ENCODE measurements around the gene ADGRB2. TPM values are rescaled to one million over a fixed set of nuclear protein-coding genes. Genes with fewer than 3 reads are reported as not detected.

ADGRB2 gene
- total and polyA plus RNA-seq, 5 experiments from 2014 or later, result 0.05 to 0.18 (median 0.10) TPM; not detected in 2

DNA sequence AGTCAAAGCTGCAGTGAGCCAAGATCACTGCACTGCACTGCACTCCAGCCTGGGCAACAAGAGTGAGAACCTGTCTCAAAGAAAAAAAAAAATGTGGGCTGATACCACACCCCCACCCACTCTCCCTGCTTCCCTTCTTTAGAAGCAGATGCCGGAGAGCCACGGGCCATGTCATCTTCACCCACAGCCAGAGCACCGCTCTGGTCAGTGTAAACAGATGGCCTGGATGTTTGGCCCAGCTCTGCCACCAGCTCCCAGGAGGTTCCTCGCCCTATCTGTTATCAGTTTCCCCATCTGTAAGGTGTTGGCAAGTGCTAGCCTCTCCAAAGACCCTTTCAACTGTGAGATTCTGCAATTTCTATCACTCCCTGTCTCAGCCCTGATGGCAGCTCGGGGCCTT is 11.9 kb upstream of the ADGRB2 start:
- Mint-ChIP-seq H3K36me3 (no peaks in the 10 kb centered on the region), H3K27me3 (peaks cover 16 to 43% (median 35%) of the 10 kb centered on the region in 5 donors), H3K4me1 (peaks cover 20 to 24% (median 21%) of the 10 kb centered on the region in 4 donors), H3K27ac (peak overlapping the region in 1 of 10 donors; percentile 10), H3K9me3 (no peaks in the 10 kb centered on the region), H3K4me3 (peak overlapping the region in 1 of 10 donors; percentile 11)
- DNase-seq (no peak), ATAC-seq (no peak)
- POLR2A ChIA-PET, result no interaction called here

DNA sequence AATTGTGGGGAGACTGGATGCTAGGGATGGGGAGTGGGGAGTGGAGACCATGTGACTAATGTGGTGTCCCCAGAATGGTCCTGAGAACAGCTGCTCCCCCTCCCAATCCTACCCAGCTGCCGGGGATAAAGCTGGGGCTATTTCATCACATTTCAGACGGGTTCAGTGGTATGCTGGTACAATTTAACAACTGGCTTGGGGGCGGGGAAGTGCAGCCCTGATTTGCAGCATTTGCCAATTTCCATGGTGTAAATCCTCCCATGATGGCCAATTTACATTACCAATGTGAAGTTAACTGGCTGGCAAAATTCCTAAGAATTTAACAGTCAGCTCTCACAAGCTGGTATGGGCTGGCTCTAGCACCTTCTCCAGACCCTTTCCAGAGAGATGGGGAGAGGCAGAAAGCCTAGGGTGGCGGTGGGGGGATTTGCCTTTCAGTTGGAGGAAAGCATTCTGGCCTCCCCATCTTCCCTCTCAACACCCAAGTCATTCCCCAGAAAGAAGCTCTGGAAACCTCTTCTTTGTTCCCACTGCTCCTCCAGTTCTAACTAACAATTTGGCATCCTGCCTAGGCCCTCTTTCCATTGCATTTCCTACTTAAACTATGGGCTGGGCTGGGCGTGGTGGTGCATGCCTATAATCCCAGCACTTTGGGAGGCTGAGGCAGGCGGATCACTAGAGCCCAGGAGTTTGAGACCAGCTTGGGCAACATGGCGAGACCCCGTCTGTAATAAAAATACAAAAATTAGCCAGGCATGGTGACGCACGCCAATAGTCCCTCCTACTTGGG is 11.3 kb upstream of the ADGRB2 start:
- no peak for ATAC-seq
- Mint-ChIP-seq H3K4me1 (peaks cover 23 to 30% (median 26%) of the 10 kb centered on the region in 4 donors), H3K36me3 (no peaks in the 10 kb centered on the region), H3K9me3 (no peaks in the 10 kb centered on the region), H3K4me3 (no peak overlapping the region), H3K27me3 (peaks cover 16 to 43% (median 35%) of the 10 kb centered on the region in 5 donors), H3K27ac (no peak overlapping the region)
- POLR2A ChIA-PET, result no interaction called here
- DNase-seq, result no peak

DNA sequence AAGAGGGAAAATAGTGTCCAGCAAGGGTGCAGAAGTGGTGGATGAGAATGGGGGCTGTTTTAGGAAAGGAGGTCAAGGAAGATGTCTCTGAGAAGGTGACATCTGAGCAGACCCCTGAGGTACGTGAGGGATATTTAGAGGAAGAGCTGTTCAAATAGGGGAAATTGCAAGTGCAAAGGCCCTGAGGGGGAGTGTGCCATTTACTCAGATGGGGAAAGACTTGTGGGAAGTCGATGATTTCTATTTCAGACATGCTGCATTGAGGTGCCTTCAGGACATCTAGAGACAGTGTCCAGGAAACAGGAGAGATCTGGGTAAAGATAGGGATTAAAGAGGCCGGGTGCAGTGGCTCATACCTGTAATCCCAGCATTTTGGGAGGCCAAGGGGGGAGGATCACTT is 10.4 kb upstream of the ADGRB2 start:
- ATAC-seq, result no peak
- POLR2A ChIA-PET, result no interaction called here
- H3K9me3 Mint-ChIP-seq, result no peaks in the 10 kb centered on the region
- H3K27me3 Mint-ChIP-seq, result peaks cover 15 to 43% (median 35%) of the 10 kb centered on the region in 5 donors
- no peak for DNase-seq
- no peak overlapping the region for H3K27ac Mint-ChIP-seq
- no peaks in the 10 kb centered on the region for H3K36me3 Mint-ChIP-seq
- H3K4me3 Mint-ChIP-seq, result no peak overlapping the region
- peaks cover 24 to 40% (median 33%) of the 10 kb centered on the region in 4 donors for H3K4me1 Mint-ChIP-seq

DNA sequence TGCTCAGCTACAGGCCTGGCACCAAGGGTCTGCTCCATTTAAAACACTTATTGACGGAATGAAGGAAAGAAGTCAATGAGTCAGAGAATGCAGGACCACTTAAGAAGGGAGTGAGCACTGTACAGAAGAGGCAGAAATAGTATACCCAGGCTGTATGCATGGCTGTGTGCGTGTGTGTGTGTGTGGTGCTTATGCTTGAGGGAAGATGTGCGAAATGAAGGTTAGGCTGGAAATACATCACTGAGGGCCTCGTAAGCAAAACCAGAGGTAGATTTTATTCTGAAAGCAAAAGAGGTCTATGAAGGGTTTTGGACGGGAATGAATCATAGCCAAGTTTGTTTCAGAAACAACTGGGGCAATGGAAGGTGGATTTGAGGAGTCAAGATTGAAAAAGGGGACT is 9.7 kb upstream of the ADGRB2 start:
- Mint-ChIP-seq H3K4me1 (peaks cover 25 to 46% (median 39%) of the 10 kb centered on the region in 4 donors), H3K27ac (no peak overlapping the region), H3K27me3 (peaks cover 15 to 43% (median 35%) of the 10 kb centered on the region in 5 donors), H3K4me3 (peak overlapping the region in 3 of 10 donors; percentile 7 to 26 (median 11)), H3K9me3 (no peaks in the 10 kb centered on the region), H3K36me3 (no peaks in the 10 kb centered on the region)
- DNase-seq (no peak), ATAC-seq (no peak)
- POLR2A ChIA-PET, result no interaction called here

DNA sequence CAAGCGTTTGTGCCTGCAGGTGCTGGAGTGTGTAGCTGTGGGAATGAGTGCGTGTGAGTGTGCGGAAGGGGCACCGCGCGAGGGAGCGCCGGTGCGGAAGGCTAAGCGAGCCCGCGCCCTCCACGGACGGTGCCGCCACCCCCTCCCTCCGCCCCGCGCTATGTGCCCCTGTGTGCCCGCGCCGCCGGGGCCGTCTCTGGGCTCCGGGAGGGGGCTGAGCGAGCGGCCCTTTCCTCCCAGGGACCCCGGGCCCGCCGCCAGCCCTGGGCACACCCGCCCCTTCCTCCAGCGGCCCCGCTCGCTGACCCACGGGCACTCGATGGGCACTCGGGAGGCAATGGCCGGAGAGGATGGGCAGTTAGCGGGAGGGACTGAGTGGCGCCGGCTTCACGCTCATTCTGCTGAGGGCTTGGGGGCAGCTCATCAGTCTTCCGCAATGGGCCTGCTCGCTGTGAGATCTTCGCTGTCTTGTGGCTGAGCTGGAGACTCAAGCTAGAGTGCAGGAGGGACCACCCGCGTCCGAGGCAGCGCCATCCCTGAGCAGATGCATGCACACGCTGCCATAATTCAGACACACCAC is 8.6 kb upstream of the ADGRB2 start:
- H3K27ac Mint-ChIP-seq, result peak overlapping the region in 9 of 10 donors; percentile 7 to 96 (median 89)
- H3K4me3 Mint-ChIP-seq, result peak overlapping the region; percentile 83 to 96 (median 92)
- ATAC-seq (peak; percentile 44 to 67), DNase-seq (peak in 1 of 10 donors; percentile 17)
- no peaks in the 10 kb centered on the region for H3K36me3 Mint-ChIP-seq
- POLR2A ChIA-PET, result no interaction called here
- H3K27me3 Mint-ChIP-seq, result peaks cover 15 to 41% (median 33%) of the 10 kb centered on the region in 5 donors
- H3K9me3 Mint-ChIP-seq, result no peaks in the 10 kb centered on the region
- peaks cover 25 to 48% (median 42%) of the 10 kb centered on the region in 4 donors for H3K4me1 Mint-ChIP-seq

DNA sequence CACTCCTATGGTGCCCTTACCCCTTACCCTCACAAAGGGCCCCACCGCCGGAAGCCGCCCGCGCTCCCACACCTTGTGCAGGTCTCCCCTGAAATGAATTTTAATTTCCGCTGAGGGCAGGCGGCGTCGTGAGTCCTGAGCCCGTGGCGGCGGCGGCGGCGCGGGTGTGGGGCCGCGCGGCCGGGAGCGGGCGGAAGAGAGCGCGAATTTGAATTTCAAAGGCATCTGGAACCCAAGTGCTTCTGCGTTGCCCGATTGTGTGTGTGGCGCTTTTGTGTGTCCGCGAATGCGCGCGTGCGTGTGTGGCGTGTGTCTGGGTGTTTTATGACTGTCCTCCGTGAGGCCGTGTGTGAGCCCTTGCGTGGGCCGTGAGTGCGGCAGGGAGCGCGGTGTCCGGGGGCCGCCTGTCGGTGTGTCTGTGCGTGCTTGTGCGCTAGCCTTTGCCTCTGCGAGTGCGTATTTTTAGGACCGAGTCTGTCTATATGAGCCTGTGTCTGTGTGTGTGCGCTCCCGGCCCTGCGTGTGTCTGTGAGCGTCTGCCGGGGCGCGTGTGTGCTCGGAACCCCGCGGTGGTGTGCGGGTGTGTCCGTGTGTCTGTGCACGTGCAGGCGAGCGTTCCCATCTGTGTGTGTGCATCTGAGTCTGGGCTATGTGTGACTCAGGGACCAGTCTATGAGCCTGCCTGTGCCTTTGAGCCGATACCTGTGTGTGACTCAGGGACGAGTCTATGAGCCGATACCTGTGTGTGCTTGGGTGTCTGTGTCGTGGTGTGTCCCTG is 7.9 kb upstream of the ADGRB2 start:
- Mint-ChIP-seq H3K9me3 (no peaks in the 10 kb centered on the region), H3K27me3 (peaks cover 15 to 36% (median 26%) of the 10 kb centered on the region in 5 donors), H3K4me3 (peak overlapping the region; percentile 83 to 96 (median 92)), H3K36me3 (no peaks in the 10 kb centered on the region), H3K4me1 (peaks cover 25 to 48% (median 42%) of the 10 kb centered on the region in 4 donors), H3K27ac (peak overlapping the region; percentile 34 to 96 (median 86))
- peak; percentile 72 to 76 for ATAC-seq
- POLR2A ChIA-PET, result no interaction called here
- DNase-seq, result peak in 8 of 10 donors; percentile 16 to 52 (median 34)

DNA sequence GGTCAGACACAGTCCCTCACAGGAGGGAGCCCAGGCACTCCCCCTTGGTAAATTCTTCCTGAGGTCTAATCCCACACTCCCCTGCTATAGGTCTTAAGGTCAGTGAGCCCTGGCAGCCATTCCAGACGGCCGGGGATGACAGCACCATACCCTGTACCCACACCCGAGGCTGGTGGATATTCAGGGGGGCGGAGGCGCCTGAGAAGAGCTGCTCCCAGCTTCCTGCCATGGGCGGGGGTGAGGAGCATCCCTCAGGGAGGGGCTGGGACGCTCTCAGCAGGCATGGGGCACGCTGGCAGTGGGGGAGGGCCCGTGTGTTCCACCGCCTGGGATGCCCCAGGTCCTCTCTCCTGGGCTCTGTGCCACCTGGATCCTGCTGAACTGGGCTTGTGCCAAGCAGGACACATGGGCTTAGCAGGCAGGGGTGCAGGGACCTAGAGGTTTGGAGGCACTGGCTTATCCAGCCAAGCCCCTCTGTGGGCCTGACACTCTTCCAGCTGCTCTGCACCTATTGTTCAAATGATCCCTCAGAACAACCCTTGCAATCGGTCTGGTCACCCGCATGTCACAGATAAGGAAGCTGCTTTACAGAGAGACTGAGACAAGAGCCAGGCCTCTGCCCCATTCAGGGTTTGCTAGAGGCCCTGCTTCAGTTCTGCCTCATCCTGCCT is 5.7 kb upstream of the ADGRB2 start:
- Mint-ChIP-seq H3K36me3 (no peaks in the 10 kb centered on the region), H3K4me3 (peak overlapping the region in 4 of 10 donors; percentile 27 to 69 (median 44)), H3K27me3 (peaks cover 12 to 25% (median 15%) of the 10 kb centered on the region in 5 donors)

DNA sequence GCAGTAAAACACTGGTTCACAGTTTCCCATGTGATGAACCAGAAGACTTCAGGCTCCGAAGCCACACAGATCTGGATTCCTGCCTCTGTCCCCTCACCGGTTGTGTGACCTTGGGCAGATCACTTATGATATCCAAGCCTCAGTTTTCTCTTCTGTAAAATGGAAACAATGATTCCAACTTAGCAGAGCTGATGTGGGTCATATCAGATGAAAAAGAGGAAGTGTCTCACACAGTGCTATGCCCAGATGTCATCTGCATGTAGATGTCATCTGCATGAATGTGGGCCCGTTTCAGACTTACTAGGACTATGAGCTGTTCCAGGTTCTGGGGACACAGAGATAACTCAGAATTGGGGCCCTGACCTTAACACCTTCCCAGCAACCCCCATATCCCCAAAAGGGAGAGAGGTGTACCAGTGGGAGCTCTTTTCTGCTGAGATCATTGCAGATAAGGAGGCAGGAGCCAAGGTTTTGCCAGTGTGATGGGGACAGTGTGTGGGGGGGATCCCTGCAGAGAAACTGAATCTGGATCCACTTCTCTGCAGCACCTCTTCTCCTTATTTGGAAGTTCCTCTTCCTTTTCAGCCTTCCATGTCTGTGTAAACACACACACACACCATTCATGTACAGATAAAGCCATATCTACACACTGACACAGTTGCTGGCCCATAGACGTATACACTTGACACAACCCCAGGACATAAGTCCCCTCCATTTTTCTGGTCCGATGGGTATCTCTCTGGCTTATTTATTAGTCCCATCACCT is 5.0 kb upstream of the ADGRB2 start:
- ATAC-seq, result no peak
- H3K36me3 Mint-ChIP-seq, result no peaks in the 10 kb centered on the region
- peaks cover 5 to 18% (median 8%) of the 10 kb centered on the region in 5 donors for H3K27me3 Mint-ChIP-seq
- POLR2A ChIA-PET, result no interaction called here
- H3K4me3 Mint-ChIP-seq, result no peak overlapping the region
- H3K27ac Mint-ChIP-seq, result peak overlapping the region in 4 of 10 donors; percentile 34 to 57 (median 43)
- no peaks in the 10 kb centered on the region for H3K9me3 Mint-ChIP-seq
- no peak for DNase-seq
- H3K4me1 Mint-ChIP-seq, result peaks cover 26 to 57% (median 50%) of the 10 kb centered on the region in 4 donors

More for the DNA sequence above, 5.7 kb upstream of the ADGRB2 start:
- no peak for ATAC-seq
- Mint-ChIP-seq H3K9me3 (no peaks in the 10 kb centered on the region), H3K27ac (peak overlapping the region in 2 of 10 donors; percentile 37 to 72), H3K4me1 (peaks cover 29 to 53% (median 46%) of the 10 kb centered on the region in 4 donors)
- DNase-seq, result no peak
- POLR2A ChIA-PET, result no interaction called here

DNA sequence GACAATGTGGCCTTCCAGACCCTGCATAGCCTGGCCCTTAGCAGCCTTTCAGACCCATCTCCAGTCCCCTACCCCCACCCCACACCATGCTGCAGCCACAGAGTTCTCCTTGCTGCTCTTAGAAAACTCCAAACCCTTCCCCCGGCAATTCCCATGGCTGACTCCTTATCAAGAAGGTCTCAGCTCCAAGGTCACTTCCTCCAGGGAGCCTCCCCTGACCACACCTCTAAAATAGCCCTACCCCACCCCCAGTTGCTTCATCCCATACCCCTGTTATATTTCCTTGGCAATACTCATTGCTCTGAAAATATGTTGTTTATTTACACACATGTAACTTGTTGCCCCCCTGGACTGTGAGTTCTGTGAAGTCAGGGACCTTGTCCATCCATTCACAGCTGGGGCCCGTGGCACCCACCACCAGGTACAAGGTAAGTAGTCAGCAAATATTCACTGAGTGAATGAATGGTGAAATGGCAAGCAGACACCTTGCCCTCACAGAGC is 4.3 kb upstream of the ADGRB2 start:
- Mint-ChIP-seq H3K27me3 (peaks cover 0 to 12% (median 2%) of the 10 kb centered on the region in 5 donors), H3K9me3 (no peaks in the 10 kb centered on the region), H3K27ac (peak overlapping the region in 1 of 10 donors; percentile 46), H3K36me3 (no peaks in the 10 kb centered on the region), H3K4me3 (no peak overlapping the region), H3K4me1 (peaks cover 26 to 57% (median 51%) of the 10 kb centered on the region in 4 donors)
- POLR2A ChIA-PET, result no interaction called here
- no peak for ATAC-seq
- DNase-seq, result no peak

DNA sequence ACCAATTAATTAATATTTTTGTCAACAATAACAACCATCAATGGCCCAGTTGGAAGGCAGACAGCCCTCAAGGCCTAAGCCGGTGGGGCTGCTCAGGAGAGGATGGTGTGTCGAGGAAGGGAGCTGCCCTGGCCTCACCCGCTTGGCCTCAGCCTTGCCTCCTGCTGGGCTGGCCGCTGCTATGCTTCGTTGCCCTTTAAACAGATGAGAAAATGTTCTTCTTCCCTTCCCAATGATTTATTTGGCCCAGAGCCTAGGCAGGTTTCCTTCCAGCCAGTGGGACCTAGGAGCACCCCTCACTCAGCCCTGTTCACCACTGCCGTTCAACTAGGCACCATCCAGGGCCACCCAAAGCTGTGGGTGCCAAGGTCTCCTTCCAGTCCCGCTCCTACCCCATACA is 3.1 kb upstream of the ADGRB2 start:
- Mint-ChIP-seq H3K4me1 (peaks cover 23 to 54% (median 50%) of the 10 kb centered on the region in 4 donors), H3K27ac (no peak overlapping the region)

DNA sequence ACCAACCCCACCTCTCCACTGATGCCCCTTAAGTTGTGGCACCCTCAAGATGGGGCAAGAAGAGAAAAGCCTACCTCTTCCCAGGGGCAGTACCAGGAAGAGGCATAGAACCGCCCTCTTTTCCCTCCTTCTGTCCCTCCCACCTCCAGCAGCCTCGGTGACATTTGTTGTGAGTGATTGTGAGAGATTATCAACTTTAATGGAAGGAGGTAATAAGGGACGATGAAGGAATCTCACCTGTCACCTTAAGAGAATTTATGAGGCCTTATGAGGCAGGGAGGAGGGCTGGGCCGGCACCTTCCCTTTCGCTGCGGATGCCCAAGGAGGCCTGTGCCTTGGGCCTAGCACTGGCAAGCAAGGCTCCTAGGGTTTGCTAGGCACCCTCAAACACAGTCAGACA is 1.4 kb upstream of the ADGRB2 start:
- Mint-ChIP-seq H3K9me3 (no peaks in the 10 kb centered on the region), H3K4me1 (peaks cover 14 to 46% (median 44%) of the 10 kb centered on the region in 4 donors), H3K27me3 (peaks cover 0 to 12% (median 1%) of the 10 kb centered on the region in 5 donors), H3K27ac (no peak overlapping the region), H3K4me3 (no peak overlapping the region), H3K36me3 (no peaks in the 10 kb centered on the region)
- DNase-seq, result no peak
- ATAC-seq, result no peak
- POLR2A ChIA-PET, result no interaction called here

More for the DNA sequence above, 3.1 kb upstream of the ADGRB2 start:
- Mint-ChIP-seq H3K4me3 (no peak overlapping the region), H3K36me3 (no peaks in the 10 kb centered on the region), H3K9me3 (no peaks in the 10 kb centered on the region), H3K27me3 (peaks cover 0 to 8% (median 4%) of the 10 kb centered on the region in 5 donors)
- DNase-seq (no peak), ATAC-seq (no peak)
- POLR2A ChIA-PET, result interaction anchor here (1.8 kb wide), 1 partner anchor 21 kb away, joined by 7 read pairs; no protein-coding TSS in a partner anchor

Measured in naive thymus-derived CD8-positive, alpha-beta T cell (primary cell).